SKM-1 (cell line): ENCODE results near the gene FAR2.
A peak's percentile ranks its signal among the peaks of the same experiment; 100 is the strongest.

Experiments
- DNase-seq: peaks from one replicate; lab custom pipeline; 2025; ENCODE audit not compliant: unreplicated experiment; lab: John Stamatoyannopoulos, UW

FAR2 gene

DNA sequence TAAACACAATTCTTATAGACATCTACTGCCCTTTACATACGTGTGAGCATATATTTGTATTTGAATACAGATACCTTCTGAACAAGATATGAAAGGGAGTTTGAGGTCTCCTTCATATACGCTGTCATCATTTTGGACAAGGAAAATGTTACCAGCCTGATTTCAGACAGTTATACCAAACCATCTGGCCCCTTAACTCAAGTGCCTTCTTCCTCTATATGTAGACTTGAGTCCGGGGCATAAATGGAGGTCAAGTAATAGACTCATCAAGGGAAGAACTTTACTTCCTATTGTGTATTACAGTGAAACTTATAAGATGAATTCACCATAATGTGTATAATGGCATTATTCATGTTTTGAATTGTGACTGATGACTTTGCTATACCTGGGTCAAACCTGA lies 52.2 kb downstream of the FAR2 start:
- no peak for DNase-seq

DNA sequence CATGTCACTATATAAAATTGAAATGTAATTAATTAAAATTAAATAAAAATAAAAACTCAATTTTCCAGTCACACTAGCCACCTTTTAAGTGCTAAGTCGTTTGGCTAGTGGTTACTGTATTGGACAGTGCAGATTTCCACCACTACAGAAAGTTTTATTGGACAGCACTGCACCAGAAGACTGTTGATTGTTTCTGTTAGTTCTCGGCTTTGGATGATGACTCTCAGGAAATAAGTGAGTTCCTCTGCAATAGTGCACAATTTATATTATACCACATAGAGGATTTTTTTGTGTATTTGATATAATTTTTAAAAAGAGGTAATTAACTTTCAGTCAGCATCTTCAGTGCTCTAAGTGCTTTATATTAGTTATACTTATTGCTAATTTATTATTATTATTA lies 52.7 kb downstream of the FAR2 start:
- no peak for DNase-seq

DNA sequence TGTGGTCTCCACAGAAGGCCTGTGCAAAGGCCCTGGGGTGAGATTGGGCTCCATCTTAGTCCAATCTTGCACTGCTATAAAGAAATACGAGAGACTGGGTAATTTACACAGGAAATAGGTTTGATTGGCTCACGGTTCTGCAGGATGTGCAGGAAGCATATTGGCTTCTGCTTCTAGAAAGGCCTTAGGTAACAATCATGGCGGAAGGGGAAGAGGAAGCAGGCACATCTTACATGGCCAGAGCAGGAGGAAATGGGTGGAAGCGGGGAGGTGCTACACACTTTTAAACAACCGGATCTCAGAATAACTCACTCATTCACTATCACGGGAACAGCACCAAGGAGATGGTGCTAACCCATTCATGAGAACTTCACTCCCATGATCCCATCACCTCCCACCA lies 55.4 kb downstream of the FAR2 start:
- no peak for DNase-seq

DNA sequence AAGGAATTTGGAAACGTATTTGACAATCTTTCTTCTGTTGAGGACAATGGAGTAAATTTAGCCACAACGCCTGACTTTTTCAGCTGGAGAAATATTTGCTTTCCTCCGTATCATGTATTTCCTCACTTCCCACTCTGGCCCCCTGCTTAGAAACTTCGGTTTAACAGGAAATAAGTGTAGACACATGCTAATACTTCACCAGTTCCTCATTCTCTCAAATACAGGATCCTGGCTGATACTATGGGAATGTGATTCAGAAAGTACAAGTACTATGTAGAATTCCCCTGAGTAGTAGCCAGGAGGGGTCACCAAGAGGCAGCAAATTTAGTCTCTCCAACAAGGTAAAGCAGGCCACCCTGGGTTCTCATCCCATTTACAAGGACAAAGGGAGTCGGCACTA lies 58.0 kb downstream of the FAR2 start:
- DNase-seq: peak; percentile 18

DNA sequence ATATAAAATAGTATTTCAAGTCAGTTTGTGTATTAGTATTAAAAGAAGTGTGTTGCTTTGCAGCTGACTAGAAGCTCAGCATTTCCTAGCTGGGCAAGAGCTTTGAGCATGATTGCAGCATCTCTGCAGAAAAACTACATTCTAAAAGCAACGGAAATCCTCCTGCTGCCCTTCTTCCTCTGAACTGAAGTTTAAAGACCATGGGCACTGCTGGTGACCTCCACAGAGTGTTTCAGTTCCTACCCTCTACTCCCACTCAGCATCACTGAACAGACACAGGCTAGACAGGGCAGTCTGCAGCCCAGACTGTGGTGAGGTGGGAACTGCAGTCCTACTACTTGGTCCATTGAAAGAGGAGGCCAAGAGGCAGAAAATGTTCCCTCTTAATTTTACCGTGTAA lies 59.0 kb downstream of the FAR2 start:
- peak; percentile 15 for DNase-seq

DNA sequence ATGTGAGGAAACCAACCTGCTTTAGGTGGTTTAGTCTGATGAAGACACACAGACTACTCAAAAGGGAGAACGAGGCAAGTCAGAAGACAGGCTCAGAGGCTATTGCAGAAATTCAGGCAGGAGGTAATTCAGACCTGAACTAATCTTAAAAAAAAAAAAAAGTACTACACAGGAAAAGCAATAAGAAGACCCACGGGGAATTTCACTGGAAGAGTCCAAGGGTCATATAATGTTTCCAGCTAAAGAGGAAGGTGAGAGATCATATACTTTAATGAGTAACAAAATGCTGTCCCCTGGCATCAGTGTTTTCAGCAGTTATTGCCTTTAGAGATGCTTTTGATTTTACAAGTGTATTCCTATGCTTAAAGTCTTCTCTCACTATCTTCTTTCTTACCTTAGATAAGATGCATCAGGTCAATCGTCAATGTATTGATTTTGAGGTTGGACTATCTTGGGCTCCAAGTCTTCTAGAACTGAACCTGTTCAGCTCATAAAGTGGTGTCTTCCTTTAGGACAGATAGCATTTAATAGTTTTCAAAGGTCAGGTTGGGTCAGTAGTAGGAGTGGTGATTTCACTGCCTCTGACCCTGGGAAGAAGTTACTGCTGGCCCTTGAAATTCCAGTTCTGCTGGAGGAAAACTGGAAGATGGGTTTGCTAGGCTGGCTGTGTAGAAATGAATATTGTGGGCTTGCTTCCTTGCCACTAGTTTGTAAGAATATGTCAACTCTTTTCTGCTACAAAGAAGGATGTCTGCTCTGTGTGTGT lies 60.0 kb downstream of the FAR2 start:
- DNase-seq: no peak

DNA sequence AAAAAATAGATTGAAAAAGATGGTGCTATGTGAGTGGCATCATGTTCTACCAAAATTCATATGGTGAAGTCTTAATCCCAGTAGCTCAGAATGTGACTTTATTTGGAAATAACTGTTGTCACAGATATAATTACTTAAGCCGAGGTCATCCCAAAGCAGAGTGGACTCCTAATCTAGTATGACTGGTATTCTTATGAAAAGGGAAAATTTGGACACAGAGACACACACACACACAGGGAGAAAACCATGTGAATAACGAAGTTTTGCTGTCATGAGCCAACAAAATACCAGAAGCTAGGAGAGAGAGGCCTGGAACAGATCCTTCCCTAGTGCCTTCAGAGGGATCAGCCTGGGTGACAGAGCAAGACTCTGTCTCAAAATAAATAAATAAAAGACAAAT lies 62.6 kb downstream of the FAR2 start:
- no peak for DNase-seq

DNA sequence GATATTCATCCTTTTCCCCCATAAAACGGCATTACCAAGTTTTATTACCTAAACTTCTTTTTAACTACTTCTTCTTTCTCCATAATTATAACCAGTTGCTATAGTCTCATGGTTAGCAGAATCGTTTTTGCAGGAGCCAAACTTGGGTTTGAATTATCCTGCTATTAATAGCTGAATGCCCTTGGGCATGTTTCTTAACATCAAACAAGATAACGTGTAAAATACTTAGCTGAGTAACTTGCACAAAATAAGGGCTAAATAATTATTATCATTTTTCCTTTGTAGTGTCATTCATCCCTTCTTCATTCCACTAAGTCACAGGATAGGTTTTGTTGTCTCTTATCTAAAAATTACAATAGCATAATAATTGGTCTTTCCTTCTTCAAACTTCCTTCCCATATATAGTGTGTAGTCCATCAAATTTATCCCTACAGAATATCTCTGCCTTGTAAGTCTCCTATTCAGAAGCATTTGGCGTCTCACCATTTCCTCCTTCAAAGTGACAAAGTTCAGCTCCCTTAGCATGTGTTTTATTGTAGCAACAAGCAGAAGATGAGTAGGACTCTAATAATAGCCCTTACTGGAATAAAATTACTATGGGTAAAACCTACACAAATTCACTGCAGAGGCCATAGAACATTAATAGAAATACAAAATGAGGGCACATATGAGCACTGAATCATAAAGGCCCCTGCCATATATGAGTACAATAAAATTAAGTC lies 63.8 kb downstream of the FAR2 start:
- no peak for DNase-seq

DNA sequence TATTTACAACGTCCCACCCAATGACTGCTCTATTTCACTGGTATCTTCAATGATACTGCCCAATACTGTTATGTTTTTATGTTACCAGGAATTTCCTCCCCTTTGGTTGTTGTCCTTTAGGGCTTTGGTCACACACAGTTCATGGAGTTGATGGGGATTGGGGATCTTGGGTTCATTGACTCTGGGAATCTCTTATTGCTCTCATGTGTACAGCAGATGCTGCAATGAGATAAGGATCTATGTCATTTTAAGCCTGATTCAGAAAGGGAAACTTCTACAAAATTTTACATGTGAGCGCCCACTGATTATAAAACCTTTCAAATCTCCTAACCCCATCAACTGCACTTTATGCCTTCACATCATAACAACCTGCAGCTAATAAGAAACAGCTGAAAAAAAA lies 67.2 kb downstream of the FAR2 start:
- no peak for DNase-seq

DNA sequence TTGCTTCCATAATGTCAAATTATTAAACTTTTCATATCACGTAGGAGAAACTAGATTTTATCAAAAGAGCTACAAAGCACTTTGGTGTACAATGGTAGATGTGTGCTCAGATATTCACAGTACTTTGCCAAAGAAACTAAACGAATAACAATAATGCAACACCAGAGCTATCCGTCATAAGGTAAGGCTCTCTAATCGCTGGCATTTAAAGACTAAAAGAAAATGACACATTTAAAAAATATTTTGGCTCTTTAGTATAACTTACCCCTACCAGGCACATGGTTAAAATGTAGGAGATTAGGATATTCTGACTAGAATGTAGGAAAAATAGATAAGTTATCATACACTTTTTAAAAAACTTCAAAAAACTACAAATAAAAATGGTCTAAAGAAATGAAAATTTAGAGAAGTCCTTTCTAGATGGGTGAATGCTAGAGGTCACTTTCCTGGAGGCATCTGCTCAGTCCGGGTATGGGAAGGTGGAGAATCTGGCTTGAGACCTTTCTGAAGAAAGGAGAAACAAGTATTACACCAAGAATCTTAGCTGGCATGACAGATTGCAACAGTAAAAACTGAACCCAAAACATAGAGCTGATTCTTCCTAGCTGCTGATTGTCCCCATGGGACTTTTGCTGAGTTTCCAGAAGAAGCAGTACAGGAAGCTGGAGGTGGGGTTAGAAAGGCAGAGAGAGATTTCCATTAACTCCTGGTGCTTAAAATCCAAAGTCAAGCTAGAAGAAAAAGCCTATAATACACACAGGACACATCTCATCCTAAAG lies 67.9 kb downstream of the FAR2 start:
- DNase-seq: no peak

DNA sequence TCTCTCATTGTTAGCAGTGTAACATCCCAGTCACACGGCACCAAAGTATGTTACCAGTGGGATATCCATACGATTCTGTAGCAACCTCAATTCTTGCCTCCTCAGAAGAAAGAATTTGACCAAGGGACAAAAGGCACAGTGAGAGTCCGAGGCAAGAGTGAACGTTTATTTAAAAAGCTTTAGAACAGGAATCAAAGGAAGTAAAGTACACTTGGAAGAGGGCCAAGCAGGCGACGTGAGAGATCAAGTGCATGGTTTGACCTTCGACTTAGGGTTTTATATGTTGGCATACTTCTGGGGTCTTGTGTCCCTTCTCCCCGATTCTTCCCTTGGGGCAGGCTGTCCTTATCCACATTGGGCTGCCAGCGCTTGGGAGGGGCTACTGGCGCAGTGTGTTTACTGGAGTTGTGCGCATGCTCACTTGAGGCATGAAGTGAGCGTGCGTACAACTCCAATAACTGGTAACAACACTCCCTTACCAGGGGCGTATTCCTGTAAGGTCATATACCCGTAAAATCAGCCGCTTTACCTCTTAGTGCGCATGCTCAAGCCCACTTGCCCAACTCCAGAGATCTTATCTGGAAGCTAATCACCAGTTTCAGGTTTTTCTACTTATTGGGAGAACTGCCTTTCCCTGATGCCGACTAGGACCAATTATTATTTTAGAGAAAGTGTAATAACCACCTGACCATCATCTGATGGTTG lies 71.7 kb downstream of the FAR2 start:
- DNase-seq: no peak

DNA sequence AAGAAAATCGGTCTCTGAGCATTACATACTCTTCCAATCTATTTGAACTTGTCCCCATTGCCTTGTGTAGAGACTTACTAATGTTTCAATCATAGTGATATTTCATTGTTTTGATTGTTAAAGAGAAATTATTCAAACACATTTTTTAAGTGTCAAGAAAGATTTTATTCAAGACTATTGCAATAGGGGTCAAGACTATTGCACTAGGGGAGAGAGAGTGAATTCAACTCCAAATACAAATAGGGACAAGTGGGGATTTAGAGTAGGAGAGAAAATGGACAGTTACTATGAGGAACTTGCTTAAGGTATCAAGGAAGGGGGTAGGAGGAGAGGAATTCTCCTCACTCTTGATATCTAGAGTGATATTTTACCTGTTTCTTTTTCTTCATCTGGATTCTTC lies 73.1 kb downstream of the FAR2 start:
- no peak for DNase-seq

DNA sequence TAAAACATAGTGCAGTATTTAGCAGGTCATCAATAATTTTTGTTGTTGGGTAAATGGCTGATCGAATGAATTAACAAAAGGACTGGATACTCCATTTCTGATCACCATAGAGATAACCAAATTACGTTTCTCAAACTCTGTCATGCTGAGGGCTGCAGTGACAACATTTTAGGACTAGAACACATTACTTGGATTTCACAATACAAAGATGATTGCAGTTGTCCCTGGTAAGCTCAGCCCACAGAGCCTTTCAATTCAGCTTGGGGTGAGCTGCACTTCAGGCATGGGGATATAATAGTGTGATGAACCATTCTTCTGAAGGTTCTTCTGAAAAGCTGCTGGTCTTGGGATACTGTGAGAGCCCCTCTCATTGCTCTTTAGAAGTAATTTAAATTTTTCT lies 74.3 kb downstream of the FAR2 start:
- DNase-seq: no peak

DNA sequence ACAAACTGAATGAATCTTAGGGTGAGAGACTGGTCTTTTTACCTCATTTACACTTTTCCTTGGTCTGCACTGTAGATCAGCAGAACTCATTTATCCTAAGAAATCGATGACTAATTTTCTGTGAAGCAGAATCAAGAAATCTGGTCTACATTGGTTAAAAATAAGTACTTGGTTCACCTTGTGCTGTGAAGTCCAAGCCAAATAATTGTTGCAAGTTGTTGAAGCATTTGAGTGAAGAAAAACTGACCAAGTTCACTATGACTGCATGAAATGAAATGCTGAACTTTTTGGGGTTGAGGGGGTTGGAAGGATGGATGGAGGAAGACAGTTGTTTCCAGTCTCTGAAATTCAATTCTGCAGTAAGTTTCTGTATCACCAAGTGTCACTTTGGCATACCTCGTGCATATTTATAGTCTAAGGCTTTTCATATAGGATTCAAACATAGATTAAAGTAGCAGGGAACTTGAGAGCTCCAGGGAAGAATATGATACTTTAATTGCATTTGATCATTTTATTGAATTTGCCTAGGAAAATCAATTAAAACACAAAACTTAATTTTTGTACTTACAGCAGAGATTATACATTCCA lies 75.0 kb downstream of the FAR2 start:
- no peak for DNase-seq

DNA sequence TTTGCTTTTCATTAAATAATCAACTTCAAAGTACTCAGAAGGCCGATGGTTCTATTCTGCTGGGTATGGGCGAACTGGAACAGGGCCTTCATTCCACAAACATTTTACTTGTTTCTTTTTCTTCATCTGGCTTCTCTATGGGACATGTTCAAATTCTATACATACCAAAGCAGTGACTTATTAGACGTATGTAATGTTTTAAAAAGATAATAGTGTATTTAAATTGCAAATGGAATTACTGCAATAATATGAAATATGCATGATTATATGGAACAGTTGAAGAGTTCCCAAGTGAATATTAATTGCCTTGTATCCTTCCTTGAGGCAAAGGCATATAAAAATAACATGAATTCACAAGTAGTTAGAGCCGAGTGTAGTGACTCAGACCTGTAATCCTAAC lies 75.5 kb downstream of the FAR2 start:
- DNase-seq: no peak

DNA sequence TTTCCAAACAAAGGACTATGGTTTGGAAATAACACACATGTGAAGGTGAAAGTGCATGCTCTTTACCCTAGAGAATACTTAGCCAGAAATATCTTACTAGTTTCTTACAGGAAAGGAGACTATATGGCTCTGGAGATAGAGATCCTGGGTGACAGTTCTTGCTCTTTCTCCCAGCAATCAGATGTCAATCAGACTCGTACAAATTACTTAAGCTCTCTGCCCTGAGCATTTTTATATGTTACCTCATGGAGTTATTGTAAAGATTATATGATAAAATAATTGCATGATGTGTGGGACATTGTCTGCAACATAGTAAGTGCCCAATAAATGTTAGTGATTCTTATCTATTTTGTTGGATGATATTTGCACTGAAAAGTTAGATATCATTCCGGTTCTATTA lies 76.8 kb downstream of the FAR2 start:
- no peak for DNase-seq

DNA sequence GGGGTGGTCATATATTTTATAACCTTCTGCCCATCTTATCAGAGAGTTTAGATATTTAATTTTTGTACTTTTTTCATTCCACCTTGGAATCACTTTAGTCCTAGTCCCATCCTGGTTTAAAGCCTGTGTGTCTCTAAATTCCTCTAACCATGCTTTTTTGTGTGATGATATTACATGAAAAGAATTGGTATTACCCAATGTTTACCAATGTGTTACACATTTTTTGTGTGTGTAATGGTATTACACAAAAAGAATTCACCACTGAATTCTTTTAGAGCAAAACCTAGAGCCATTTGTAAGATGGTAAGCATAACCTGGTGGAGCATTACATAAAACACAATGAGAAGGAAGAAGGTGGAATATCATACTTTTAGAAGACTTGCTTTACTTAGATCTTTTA lies 77.5 kb downstream of the FAR2 start:
- DNase-seq: no peak

DNA sequence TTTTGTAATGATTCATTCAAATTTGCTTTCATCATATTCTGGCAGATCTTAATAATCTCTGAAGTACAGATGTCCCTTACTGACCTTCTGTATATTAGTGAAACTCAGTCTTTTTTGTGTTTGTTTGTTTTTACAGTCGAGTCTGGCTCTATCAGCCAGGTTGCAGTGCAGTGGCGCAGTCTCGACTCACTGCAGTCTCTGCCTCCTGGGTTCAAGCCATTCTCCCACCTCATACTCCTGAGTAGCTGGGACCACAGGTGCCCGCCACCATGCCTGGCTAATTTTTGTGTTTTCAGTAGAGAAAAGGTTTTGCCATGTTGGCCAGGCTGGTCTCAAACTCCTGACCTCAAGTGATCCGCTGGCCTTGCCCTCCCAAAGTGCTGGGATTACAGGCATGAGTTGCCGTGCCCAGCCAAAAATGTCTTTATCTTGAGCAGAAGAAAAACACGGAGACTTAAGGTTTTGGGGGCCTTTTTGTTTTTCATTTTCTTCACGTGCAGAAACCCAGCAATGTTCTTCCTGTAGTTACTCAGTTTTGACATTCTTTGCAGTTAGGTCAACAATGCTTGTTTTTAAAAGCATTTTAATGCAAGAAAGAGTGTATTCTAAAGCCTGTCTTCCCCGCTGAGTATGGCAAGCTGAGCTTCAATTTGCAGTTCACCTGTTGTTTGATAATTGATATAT lies 79.5 kb downstream of the FAR2 start:
- no peak for DNase-seq

DNA sequence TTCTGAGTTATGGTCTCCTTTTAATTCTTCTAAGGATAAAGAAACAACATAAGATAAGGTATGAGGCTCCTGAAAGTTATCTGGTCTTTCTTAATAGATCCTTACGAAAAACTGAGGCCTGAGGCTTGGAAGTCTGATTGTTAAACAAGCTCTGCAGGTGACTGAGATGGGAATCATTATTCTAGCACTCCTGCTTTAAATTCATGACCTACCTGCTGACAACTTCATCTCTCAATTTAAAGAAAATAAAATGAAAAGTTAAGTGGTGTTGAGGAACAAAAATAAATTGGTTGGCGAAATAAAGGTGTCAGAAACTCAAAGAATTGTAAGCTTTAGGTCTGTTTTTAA lies 80.1 kb downstream of the FAR2 start:
- DNase-seq: no peak

DNA sequence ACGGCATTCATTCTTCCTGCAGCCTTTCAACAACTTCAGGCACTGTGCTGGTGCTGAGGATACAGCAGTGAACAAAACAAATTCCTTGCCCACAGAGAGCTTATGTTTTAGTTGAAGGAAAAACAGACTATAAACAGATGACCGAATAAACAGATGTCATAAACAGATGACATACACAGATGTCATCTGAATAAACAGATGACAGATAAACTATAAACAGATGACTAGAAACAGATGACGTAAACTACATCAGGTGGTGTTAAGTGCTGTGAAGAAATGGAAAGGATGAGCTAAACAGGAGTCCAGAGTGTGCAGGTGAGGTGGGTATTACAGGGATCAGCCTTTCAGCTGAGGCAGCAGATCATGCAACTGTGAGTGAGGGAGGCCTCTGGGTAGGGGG lies 80.9 kb downstream of the FAR2 start:
- no peak for DNase-seq
